ENCODE data around the gene SGK1. TPM values are rescaled to one million over a fixed set of nuclear protein-coding genes. Genes with fewer than 3 reads are reported as not detected.

SGK1 gene
- total and polyA plus RNA-seq, 2 donors (not counting 1 experiment from before 2014, with no cell fraction given), result 37.3 to 57.8 TPM

- DNase-seq (no peak), ATAC-seq (ENCODE audit: low read depth) (no peak)
- Histone ChIP-seq H3K4me3 (ENCODE audit: control extremely low read depth in 1 of 5, extremely low read depth in 1 of 5, insufficient read depth in 1 of 5, low read depth in 2 of 5, low read length in 4 of 5) (no peak overlapping the region), H3K4me1 (ENCODE audit: control insufficient read depth in 2 of 2, insufficient read depth in 2 of 2, low read length in 2 of 2) (peaks cover 8 to 14% of the 10 kb centered on the region in 2 donors), H3K79me2 (ENCODE audit: control insufficient read depth, insufficient read depth, low read length) (no peaks in the 10 kb centered on the region), H4K20me1 (ENCODE audit: control insufficient read depth, insufficient read depth, low read length, poor library complexity, severe bottlenecking) (no peaks in the 10 kb centered on the region), H3K36me3 (replicated peaks in 1 of 2; ENCODE audit: control extremely low read depth in 1 of 2, control insufficient read depth in 1 of 2, extremely low read depth in 1 of 2, insufficient read depth in 2 of 2, low read length in 1 of 2) (no peaks in the 10 kb centered on the region), H3K4me2 (replicated peaks; ENCODE audit: low read depth, low read length, poor library complexity, severe bottlenecking) (no peak overlapping the region), H2AFZ (ENCODE audit: insufficient read depth, low read depth, low read length, poor library complexity, severe bottlenecking) (no peak overlapping the region), H3K27me3 (replicated peaks in 1 of 4; ENCODE audit: control extremely low read depth in 1 of 4, control insufficient read depth in 3 of 4, insufficient read depth in 4 of 4, low read length in 3 of 4) (no peaks in the 10 kb centered on the region), H3K27ac (ENCODE audit: low read length in 2 of 2) (no peak overlapping the region), H3K9ac (ENCODE audit: low read length) (no peak overlapping the region), H3K9me3 (ENCODE audit: control extremely low read depth in 1 of 3, control insufficient read depth in 2 of 3, insufficient read depth in 1 of 3, low read length in 2 of 3) (no peaks in the 10 kb centered on the region)
- H3K4me1 Mint-ChIP-seq, result peaks cover 17% of the 10 kb centered on the region
- WGBS (ENCODE audit: insufficient coverage), result 90% methylated on average over 2 of the region's 11 CpGs
- no peak overlapping the region for H3K4me3 Mint-ChIP-seq
- H3K27ac Mint-ChIP-seq, result no peak overlapping the region
- CTCF ChIA-PET, result interaction anchor here (0.6 to 1.6 kb wide), 2 partner anchors 23 to 189 kb away, joined by 3 read pairs; no protein-coding TSS in a partner anchor
- POLR2A ChIA-PET, result interaction anchor here (0.6 kb wide), 1 partner anchor 14 kb away, joined by 3 read pairs; no protein-coding TSS in a partner anchor
- H3K27me3 Mint-ChIP-seq, result no peaks in the 10 kb centered on the region
- H3K9me3 Mint-ChIP-seq (ENCODE audit: insufficient read depth), result no peaks in the 10 kb centered on the region
- TF ChIP-seq CTCF (IDR thresholded peaks at IDR 0.05) (no peak), EZH2 (IDR thresholded peaks at IDR 0.05; ENCODE audit: borderline replicate concordance, insufficient read depth, low read depth, low read length, poor library complexity, severe bottlenecking) (no peak)
- intact Hi-C loops (cut with micrococcal nuclease), result no loop called here
Observed at GRCh38 chr6:134196568-134197193, 121.2 kb downstream of the SGK1 start.

GRCh38 chr6:134195985-134196384 lies 121.9 kb downstream of the SGK1 start:
- no peak overlapping the region for H3K4me2 ChIP-seq (replicated peaks; ENCODE audit: low read depth, low read length, poor library complexity, severe bottlenecking)
- H3K4me1 Mint-ChIP-seq, result peaks cover 19% of the 10 kb centered on the region
- CTCF ChIA-PET, result interaction anchor here (1.6 to 1.7 kb wide), 2 partner anchors 22 to 445 kb away, joined by 3 to 5 read pairs; no protein-coding TSS in a partner anchor
- no peaks in the 10 kb centered on the region for H4K20me1 ChIP-seq (ENCODE audit: control insufficient read depth, insufficient read depth, low read length, poor library complexity, severe bottlenecking)
- no peaks in the 10 kb centered on the region for H3K36me3 ChIP-seq (replicated peaks in 1 of 2; ENCODE audit: control extremely low read depth in 1 of 2, control insufficient read depth in 1 of 2, extremely low read depth in 1 of 2, insufficient read depth in 2 of 2, low read length in 1 of 2)
- H3K9me3 ChIP-seq (ENCODE audit: control extremely low read depth in 1 of 3, control insufficient read depth in 2 of 3, insufficient read depth in 1 of 3, low read length in 2 of 3), result no peaks in the 10 kb centered on the region
- H3K4me3 Mint-ChIP-seq, result no peak overlapping the region
- no peak for TF ChIP-seq CTCF (IDR thresholded peaks at IDR 0.05)
- no peak for TF ChIP-seq EZH2 (IDR thresholded peaks at IDR 0.05; ENCODE audit: borderline replicate concordance, insufficient read depth, low read depth, low read length, poor library complexity, severe bottlenecking)
- H2AFZ ChIP-seq (ENCODE audit: insufficient read depth, low read depth, low read length, poor library complexity, severe bottlenecking), result no peak overlapping the region
- H3K27ac Mint-ChIP-seq, result no peak overlapping the region
- no peak for ATAC-seq (ENCODE audit: low read depth)
- H3K79me2 ChIP-seq (ENCODE audit: control insufficient read depth, insufficient read depth, low read length), result no peaks in the 10 kb centered on the region
- POLR2A ChIA-PET, result interaction anchor here (0.6 kb wide), 1 partner anchor 15 kb away, joined by 3 read pairs; no protein-coding TSS in a partner anchor
- 94% methylated on average over 2 of the region's 3 CpGs for WGBS (ENCODE audit: insufficient coverage)
- intact Hi-C loops (cut with micrococcal nuclease), result no loop called here
- no peak overlapping the region for H3K27ac ChIP-seq (ENCODE audit: low read length in 2 of 2)
- H3K27me3 ChIP-seq (replicated peaks in 1 of 4; ENCODE audit: control extremely low read depth in 1 of 4, control insufficient read depth in 3 of 4, insufficient read depth in 4 of 4, low read length in 3 of 4), result no peaks in the 10 kb centered on the region
- H3K4me1 ChIP-seq (ENCODE audit: control insufficient read depth in 2 of 2, insufficient read depth in 2 of 2, low read length in 2 of 2), result peaks cover 8 to 14% of the 10 kb centered on the region in 2 donors
- DNase-seq, result no peak
- H3K9me3 Mint-ChIP-seq (ENCODE audit: insufficient read depth), result no peaks in the 10 kb centered on the region
- H3K9ac ChIP-seq (ENCODE audit: low read length), result no peak overlapping the region
- no peaks in the 10 kb centered on the region for H3K27me3 Mint-ChIP-seq
- no peak overlapping the region for H3K4me3 ChIP-seq (ENCODE audit: control extremely low read depth in 1 of 5, extremely low read depth in 1 of 5, insufficient read depth in 1 of 5, low read depth in 2 of 5, low read length in 4 of 5)
